NCI-H2196 treated with DMSO at 0.1 percent for 48 hours (cell line): ENCODE results near the gene PHACTR3.
A peak's percentile ranks its signal among the peaks of the same experiment; 100 is the strongest.

Experiments used
- DNase-seq: peaks from one replicate; lab custom pipeline; 2025; ENCODE audit not compliant: unreplicated experiment; lab: John Stamatoyannopoulos, UW

The PHACTR3 gene

GRCh38 chr20:59573837-59574236 is 30.5 kb upstream of the PHACTR3 start:
- no peak for DNase-seq

GRCh38 chr20:59574308-59574707 is 30.0 kb upstream of the PHACTR3 start:
- no peak for DNase-seq

- no peak for DNase-seq
Observed at GRCh38 chr20:59575216-59575615, 29.1 kb upstream of the PHACTR3 start.

GRCh38 chr20:59575653-59576052 is 28.7 kb upstream of the PHACTR3 start:
- no peak for DNase-seq

GRCh38 chr20:59576216-59576953 is 28.0 kb upstream of the PHACTR3 start:
- peak; percentile 46 for DNase-seq

GRCh38 chr20:59577037-59577808 is 27.1 kb upstream of the PHACTR3 start:
- no peak for DNase-seq

GRCh38 chr20:59577809-59578435 is 26.4 kb upstream of the PHACTR3 start:
- no peak for DNase-seq

- no peak for DNase-seq
Observed at GRCh38 chr20:59578436-59579403, 25.6 kb upstream of the PHACTR3 start.

- no peak for DNase-seq
Observed at GRCh38 chr20:59579404-59580145, 24.8 kb upstream of the PHACTR3 start.

- DNase-seq, result no peak
Observed at GRCh38 chr20:59580146-59580946, 24.0 kb upstream of the PHACTR3 start.

GRCh38 chr20:59580991-59581401 is 23.3 kb upstream of the PHACTR3 start:
- no peak for DNase-seq

- no peak for DNase-seq
Observed at GRCh38 chr20:59581993-59582679, 22.2 kb upstream of the PHACTR3 start.

- DNase-seq, result no peak
Observed at GRCh38 chr20:59583428-59584277, 20.7 kb upstream of the PHACTR3 start.

- no peak for DNase-seq
Observed at GRCh38 chr20:59584278-59584925, 19.9 kb upstream of the PHACTR3 start.

GRCh38 chr20:59585714-59586409 is 18.5 kb upstream of the PHACTR3 start:
- DNase-seq, result no peak

GRCh38 chr20:59586613-59587012 is 17.7 kb upstream of the PHACTR3 start:
- DNase-seq, result no peak

GRCh38 chr20:59587570-59587969 is 16.8 kb upstream of the PHACTR3 start:
- DNase-seq, result no peak
